K562 (cell line): ENCODE results near the gene EFHC1. TPM values are rescaled to one million over a fixed set of nuclear protein-coding genes. Genes with fewer than 3 reads are reported as not detected.

Experiments used
- ATAC-seq: fragments of 200-7000 bp; cut with Tn5 transposase; 3 replicates; pipeline ENCODE4 v1.9.1; 2020; ENCODE audit warnings: moderate library complexity
- BruUV-seq: library from RNA; stranded (reverse); fragments of 400-500 nt; replicated peaks from 2 replicates; lab custom pipeline; 2021; lab: Mats Ljungman, UMichigan
- CTCF ChIA-PET: fragments of 300-600 bp; formaldehyde crosslinking; extraction: SDS; loops from one replicate; lab custom pipeline; 2021; ENCODE audit warnings: low intra/inter-chr PET ratio; lab: Yijun Ruan, JAX
- POLR2A ChIA-PET: fragments of 300-600, 350-650 bp; sonication (Branson Sonifier 250); formaldehyde crosslinking; extraction: SDS; loops from one replicate; lab custom pipeline; 2021; ENCODE audit warnings: antibody characterized with exemption, inconsistent platforms; lab: Yijun Ruan, JAX
- DNase-seq, 4 experiments: peaks; one replicate each; pipeline versions ENCODE4 v3.0.0 to v3.0.0-alpha.2; 2011 to 2018; ENCODE audit warnings: low spot score in 3 of 4, mixed read lengths in 3 of 4; ENCODE audit errors: extremely low read depth in 1 of 4
- FAIRE-seq: peaks from 2 replicates; lab custom pipeline; 2011; peaks lifted over from hg19 to GRCh38; lab: Jason Lieb, UNC
- H2AFZ ChIP-seq: 2 replicates; pipeline ENCODE4 v1.6.0; 2011; ENCODE audit warnings: low read depth, low read length, control low read depth, inconsistent platforms
- H3K27ac ChIP-seq: fragments of 200-600 bp; 3 replicates; pipeline ENCODE4 v1.8.0; 2011; ENCODE audit warnings: low read depth, mild to moderate bottlenecking, control low read depth, inconsistent platforms, low read length, moderate library complexity, mixed read lengths; ENCODE audit errors: extremely low read depth
- H3K27me3 ChIP-seq, 2 experiments: fragments of 300-600 bp in 1 of 2; 2 replicates in 1 of 2; 3 replicates in 1 of 2; pipeline versions ENCODE4 v1.6.0 to v1.8.0; 2011; ENCODE audit warnings: inconsistent platforms in 2 of 2, low read length in 2 of 2, mild to moderate bottlenecking in 1 of 2, mixed read lengths in 1 of 2, moderate library complexity in 1 of 2; ENCODE audit not compliant: control insufficient read depth in 2 of 2, insufficient read depth in 2 of 2
- H3K36me3 ChIP-seq: fragments of 300-600 bp; 3 replicates; pipeline ENCODE4 v1.8.0; 2011; ENCODE audit warnings: mild to moderate bottlenecking, low read length, inconsistent platforms; ENCODE audit not compliant: control insufficient read depth, insufficient read depth
- H3K4me1 ChIP-seq, 2 experiments: fragments of 200-600 bp in 1 of 2; replicated peaks in 1 of 2; 2 replicates in 1 of 2; 3 replicates in 1 of 2; pipeline versions ENCODE4 v1.5.1 to v1.8.0; 2011; ENCODE audit warnings: inconsistent platforms in 2 of 2, low read length in 2 of 2, mild to moderate bottlenecking in 1 of 2, mixed read lengths in 1 of 2, moderate library complexity in 1 of 2; ENCODE audit not compliant: control insufficient read depth in 2 of 2, insufficient read depth in 2 of 2
- H3K4me2 ChIP-seq: 2 replicates; pipeline ENCODE4 v1.6.1; 2011; ENCODE audit warnings: low read length, control low read depth, inconsistent platforms, mixed read lengths; ENCODE audit not compliant: insufficient read depth
- H3K4me3 ChIP-seq: fragments of 200-600 bp; sonication (generic), shearing (Covaris generic); 2 replicates; pipeline ENCODE4 v1.5.1; 2016; ENCODE audit warnings: control low read depth, inconsistent platforms
- H3K79me2 ChIP-seq: fragments of 200-600 bp; 3 replicates; pipeline ENCODE4 v1.8.0; 2011; ENCODE audit warnings: low read length, inconsistent platforms; ENCODE audit not compliant: control insufficient read depth, insufficient read depth
- H3K9ac ChIP-seq, 2 experiments: 2 replicates each; pipeline versions ENCODE4 v1.6.0 to v1.6.1; 2011; ENCODE audit warnings: low read depth in 2 of 2, low read length in 2 of 2, control low read depth in 1 of 2, inconsistent platforms in 1 of 2, mild to moderate bottlenecking in 1 of 2, mixed read lengths in 1 of 2; ENCODE audit not compliant: insufficient read depth in 1 of 2
- H3K9me1 ChIP-seq: one replicate; pipeline ENCODE4 v1.6.0; 2011; ENCODE audit warnings: inconsistent platforms, mild to moderate bottlenecking, low read length, moderate library complexity; ENCODE audit not compliant: control insufficient read depth, insufficient read depth
- H3K9me3 ChIP-seq: replicated peaks from 2 replicates; pipeline ENCODE4 v1.5.1; 2011; ENCODE audit warnings: low read depth, low read length, inconsistent platforms; ENCODE audit not compliant: control insufficient read depth, insufficient read depth
- H4K20me1 ChIP-seq: replicated peaks from 2 replicates; pipeline ENCODE4 v1.6.1; 2011; ENCODE audit warnings: low read length, inconsistent platforms, mixed read lengths; ENCODE audit not compliant: control insufficient read depth, insufficient read depth
- JUN ChIP-seq, 2 experiments: sonication (generic) in 1 of 2; formaldehyde crosslinking in 1 of 2; IDR thresholded peaks; 2 replicates each; pipeline versions ENCODE4 v1.6.1 to v1.8.0; 2012 to 2022; ENCODE audit warnings: borderline replicate concordance in 2 of 2, mild to moderate bottlenecking in 2 of 2, improper control_type of control experiment in 1 of 2, low read depth in 1 of 2, low read length in 1 of 2, missing genetic modification reagents in 1 of 2
- TCF15 ChIP-seq: fragments of 250-450 bp; sonication (Bioruptor Pico); IDR thresholded peaks from 2 replicates; pipeline ENCODE4 v1.8.0; 2022; ENCODE audit warnings: moderate library complexity, mild to moderate bottlenecking, inconsistent platforms
- WGBS: fragments of 100-300 bp; shearing (Covaris generic); methylation state at CpG from one replicate; pipeline ENCODE4 v1.1.6; 2016; ENCODE audit warnings: low coverage, mixed read lengths; ENCODE audit not compliant: insufficient coverage; ENCODE audit errors: missing lambda C conversion rate; 5-methylcytosine and 5-hydroxymethylcytosine counted together
- in situ Hi-C: fragments of 300-500 bp; cut with MboI; formaldehyde crosslinking; loops from 4 replicates; pipeline ENCODE4 v1.15.0; 2018; ENCODE audit warnings: inconsistent platforms, mixed read lengths
- intact Hi-C: fragments of 100-400 bp; cut with micrococcal nuclease; formaldehyde crosslinking; loops from 2 replicates; pipeline ENCODE4 v1.14.2; 2022
- polyA plus RNA-seq, 8 experiments: library from polyadenylated mRNA; depleted of rRNA in 4 of 8; stranded (reverse) in 5 of 8; unstranded in 3 of 8; fragments of >200 nt; fragmentation: Nextera tagmentation in 2 of 8; fragmentation: Illumina TruSeq in 1 of 8; extraction: Ambion mirVana in 2 of 8; extraction: Trizol in 1 of 8; gene quantifications; 2 replicates each; pipeline versions ENCODE4 v1.2.1 to v1.2.3, GENCODE V29; 2011 to 2014; ENCODE audit warnings: inconsistent platforms in 1 of 8, missing spikeins in 1 of 8
- total RNA-seq, 7 experiments: library from RNA; depleted of rRNA in 6 of 7; stranded (reverse); fragments of >200 nt in 6 of 7; fragmentation: Illumina TruSeq in 2 of 7; extraction: Trizol in 2 of 7; gene quantifications; 2 replicates each; pipeline versions ENCODE4 v1.2.1 to v1.2.3, GENCODE V29; 2011 to 2021; ENCODE audit warnings: low replicate concordance in 1 of 7

EFHC1 gene
- total and polyA plus RNA-seq, 9 of the 15 experiments (the other 6 are each of a cell fraction or from before 2014, with no cell fraction given) = 9.5 to 31.0 (median 14.9) TPM

- no peak overlapping the region for H3K9ac ChIP-seq
- peaks cover 23% of the 10 kb centered on the region; the same call in 2 of the 3 replicates for H3K79me2 ChIP-seq
- no peak overlapping the region for H3K27ac ChIP-seq
- FAIRE-seq = no peak
- 80% methylated on average over 1 of the region's 1 CpG for WGBS
- no peak overlapping the region for H2AFZ ChIP-seq
- no peak for DNase-seq
- H3K4me1 ChIP-seq = peaks cover 9 to 42% of the 10 kb centered on the region in 2 experiments; a peak in 4 of 5 replicates
- in situ Hi-C loops (no loop called here), intact Hi-C loops (no loop called here)
- H3K36me3 ChIP-seq = no peaks in the 10 kb centered on the region; the same call in 2 of the 3 replicates
- no peaks in the 10 kb centered on the region for H3K9me3 ChIP-seq
- no peak overlapping the region for H3K4me2 ChIP-seq
- no peak for ATAC-seq
- no peaks in the 10 kb centered on the region for H3K9me1 ChIP-seq
- peaks cover 8% of the 10 kb centered on the region; the same call in 1 of the 2 replicates for H4K20me1 ChIP-seq
- H3K27me3 ChIP-seq = no peaks in the 10 kb centered on the region
- CTCF ChIA-PET = no interaction called here
- no peak overlapping the region for H3K4me3 ChIP-seq
- no TSS peak for BruUV-seq
- TF ChIP-seq TCF15 (CRISPR knock-in tag) (no peak), JUN (IDR thresholded peaks at IDR 0.05; ENCODE audit: borderline replicate concordance, low read depth, low read length) (no peak), JUN (CRISPR knock-in tag; IDR thresholded peaks at IDR 0.05; ENCODE audit: borderline replicate concordance) (no peak)
- TF ChIP-seq, all 486 proteins: peak for 0
- POLR2A ChIA-PET = interaction anchor here (1.3 kb wide), 1 partner anchor 15 kb away, joined by 4 read pairs; no protein-coding TSS in a partner anchor
These were observed 123.1 kb downstream of the EFHC1 start for GRCh38 chr6:52543262-52543661.
